Measurements from ENCODE around the gene FGF14. TPM values are rescaled to one million over a fixed set of nuclear protein-coding genes. Genes with fewer than 3 reads are reported as not detected.
A peak's percentile ranks its signal among the peaks of the same experiment; 100 is the strongest.

The FGF14 gene
- total and polyA plus RNA-seq, 2 experiments from 2014 or later: 0.03 TPM; not detected in 1

- Mint-ChIP-seq H3K4me3 (no peak overlapping the region), H3K9me3 (no peaks in the 10 kb centered on the region), H3K27ac (no peak overlapping the region), H3K4me1 (peaks cover 24% of the 10 kb centered on the region), H3K36me3 (ENCODE audit: low read depth) (no peaks in the 10 kb centered on the region; the same call in 2 of the 3 replicates), H3K27me3 (ENCODE audit: insufficient read depth, low read depth, poor library complexity) (no peaks in the 10 kb centered on the region)
- DNase-seq (ENCODE audit: low spot score) (no peak), ATAC-seq (no peak)
- Histone ChIP-seq H3K4me1 (ENCODE audit: insufficient read depth) (no peaks in the 10 kb centered on the region; the same call in none of the 2 replicates), H3K36me3 (ENCODE audit: insufficient read depth) (no peaks in the 10 kb centered on the region), H3K4me3 (no peak overlapping the region), H3K27ac (ENCODE audit: low read depth) (no peak overlapping the region), H3K9me2 (ENCODE audit: insufficient read depth) (peaks cover 4% of the 10 kb centered on the region; the same call in 1 of the 2 replicates), H4K20me1 (replicated peaks; ENCODE audit: insufficient read depth) (no peaks in the 10 kb centered on the region), H2AFZ (no peak overlapping the region), H3K27me3 (ENCODE audit: insufficient read depth) (no peaks in the 10 kb centered on the region), H3K4me2 (no peak overlapping the region), H3F3A (replicated peaks; ENCODE audit: low read depth) (no peaks in the 10 kb centered on the region), H3K79me2 (replicated peaks; ENCODE audit: insufficient read depth) (no peaks in the 10 kb centered on the region)
- TF ChIP-seq POLR2AphosphoS5 (IDR thresholded peaks at IDR 0.05; ENCODE audit: low read depth) (no peak), STAT1 (IDR thresholded peaks at IDR 0.05; ENCODE audit: unreplicated experiment) (no peak), ZNF114 (CRISPR knock-in tag; IDR thresholded peaks at IDR 0.05) (no peak), ETS1 (IDR thresholded peaks at IDR 0.05) (no peak), EZH2phosphoT487 (IDR thresholded peaks at IDR 0.05; ENCODE audit: unreplicated experiment) (no peak), REST (IDR thresholded peaks at IDR 0.05; ENCODE audit: unreplicated experiment) (no peak), CREB1 (CRISPR knock-in tag; IDR thresholded peaks at IDR 0.05; ENCODE audit: low read depth) (no peak)
These were observed 167.2 kb downstream of the FGF14 start for GRCh38 chr13:102234618-102235017.

GRCh38 chr13:102233566-102234208 is 168.2 kb downstream of the FGF14 start:
- Mint-ChIP-seq H3K4me3 (no peak overlapping the region), H3K36me3 (ENCODE audit: low read depth) (no peaks in the 10 kb centered on the region; the same call in 2 of the 3 replicates), H3K27ac (no peak overlapping the region), H3K9me3 (no peaks in the 10 kb centered on the region), H3K4me1 (peaks cover 24% of the 10 kb centered on the region), H3K27me3 (ENCODE audit: insufficient read depth, low read depth, poor library complexity) (no peaks in the 10 kb centered on the region)
- Histone ChIP-seq H3K36me3 (ENCODE audit: insufficient read depth) (no peaks in the 10 kb centered on the region), H3K27ac (ENCODE audit: low read depth) (no peak overlapping the region), H3K4me2 (no peak overlapping the region), H3K79me2 (replicated peaks; ENCODE audit: insufficient read depth) (no peaks in the 10 kb centered on the region), H3K4me3 (no peak overlapping the region), H3F3A (replicated peaks; ENCODE audit: low read depth) (no peaks in the 10 kb centered on the region), H3K9me2 (ENCODE audit: insufficient read depth) (peaks cover 4% of the 10 kb centered on the region; the same call in 1 of the 2 replicates), H2AFZ (peak overlapping the region; percentile 34; the same call in 1 of the 2 replicates), H4K20me1 (replicated peaks; ENCODE audit: insufficient read depth) (no peaks in the 10 kb centered on the region), H3K4me1 (ENCODE audit: insufficient read depth) (no peaks in the 10 kb centered on the region; the same call in none of the 2 replicates), H3K27me3 (ENCODE audit: insufficient read depth) (no peaks in the 10 kb centered on the region)
- ATAC-seq: no peak
- no peak for DNase-seq (ENCODE audit: low spot score)
- TF ChIP-seq ZNF114 (CRISPR knock-in tag; IDR thresholded peaks at IDR 0.05) (no peak), EZH2phosphoT487 (IDR thresholded peaks at IDR 0.05; ENCODE audit: unreplicated experiment) (no peak), CTCF (conservative IDR thresholded peaks at IDR 0.05; ENCODE audit: low read depth in 2 of 2) (no peak), POLR2AphosphoS5 (IDR thresholded peaks at IDR 0.05; ENCODE audit: low read depth) (no peak), NANOG (IDR thresholded peaks at IDR 0.05; ENCODE audit: borderline replicate concordance) (no peak), ETS1 (IDR thresholded peaks at IDR 0.05) (no peak), CREB1 (CRISPR knock-in tag; IDR thresholded peaks at IDR 0.05; ENCODE audit: low read depth) (no peak)

Data from GM23338 (cell line).